NCI-H1092 treated with DMSO at 0.1 percent for 48 hours (cell line): ENCODE measurements around the gene IGHMBP2.

Experiments used
- DNase-seq: peaks from one replicate; lab custom pipeline; 2025; lab: John Stamatoyannopoulos, UW

IGHMBP2 gene

DNA sequence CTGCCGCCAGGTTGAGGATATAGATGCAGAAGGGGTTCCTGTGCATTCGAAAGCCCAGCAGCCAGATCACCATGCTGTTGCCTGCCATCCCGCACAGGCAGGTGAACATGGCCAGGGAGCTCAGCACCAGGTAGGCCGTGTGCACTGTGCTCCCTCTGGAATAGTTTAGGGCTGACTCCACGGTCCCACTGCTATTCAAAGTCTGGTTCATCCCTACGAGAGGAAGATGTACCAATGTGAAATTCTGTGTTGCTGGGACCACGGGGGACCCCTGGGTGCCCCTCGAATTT lies 77.0 kb downstream of the IGHMBP2 start, which contains the start of gene MRGPRD:
MRGPRD (minus strand) TSS at position 211 of the 290 bp plus-strand sequence; CDS start at position 211, 0 bp downstream.
- DNase-seq: no peak

DNA sequence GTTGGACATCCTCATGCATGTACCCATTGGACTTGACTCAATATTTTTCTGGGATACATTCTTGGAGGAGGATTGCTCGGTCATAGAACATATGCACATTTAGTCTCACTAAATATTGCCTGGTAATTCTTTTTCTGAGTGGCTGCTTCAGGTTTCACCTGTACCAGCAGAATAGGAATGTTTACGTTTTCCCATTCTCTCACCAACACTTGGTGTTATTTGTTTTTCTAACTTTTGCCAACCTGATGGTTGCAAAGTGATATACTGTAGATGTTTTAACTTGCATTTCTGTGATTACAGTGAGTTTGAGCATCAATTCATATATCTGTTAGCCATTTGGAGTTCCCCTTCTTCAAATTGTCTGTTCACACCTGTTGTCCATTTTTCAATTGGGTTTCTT lies 78.4 kb downstream of the IGHMBP2 start:
- DNase-seq: no peak

DNA sequence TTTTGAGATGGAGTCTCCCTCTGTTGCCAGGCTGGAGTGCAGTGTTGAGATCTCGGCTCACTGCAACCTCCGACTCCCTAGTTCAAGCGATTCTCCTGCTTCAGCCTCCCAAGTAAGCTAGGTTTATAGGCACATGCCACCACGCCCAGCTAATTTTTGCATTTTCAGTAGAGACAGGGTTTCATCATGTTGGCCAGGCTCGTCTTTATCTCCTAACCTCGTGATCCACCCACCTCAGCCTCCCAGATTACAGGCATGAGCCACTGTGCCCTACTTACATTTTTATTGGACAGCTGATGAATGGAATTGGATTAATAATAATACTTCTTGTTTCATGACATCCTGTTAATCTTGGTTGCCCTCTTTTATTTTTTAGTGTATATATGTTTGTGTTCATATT lies 80.1 kb downstream of the IGHMBP2 start:
- no peak for DNase-seq

DNA sequence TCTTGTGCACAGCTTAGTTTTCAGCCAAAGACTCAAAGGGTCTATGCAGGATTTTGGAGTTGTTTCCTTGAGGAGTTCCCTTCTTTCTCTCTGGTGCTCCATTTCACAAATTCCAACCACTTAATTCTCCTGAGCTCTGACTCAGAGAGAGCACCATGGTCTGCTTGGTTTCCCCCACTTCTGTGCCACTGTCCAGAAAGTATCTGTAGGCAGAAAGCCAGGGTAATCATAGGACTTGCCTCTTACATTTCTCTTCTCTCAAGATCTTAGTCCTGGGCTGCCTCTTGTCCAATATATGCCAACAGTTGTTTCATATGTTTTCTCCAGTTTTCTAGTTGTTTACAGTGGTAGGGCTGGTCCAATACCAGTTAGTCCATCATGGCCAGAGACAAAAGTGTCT lies 83.5 kb downstream of the IGHMBP2 start:
- no peak for DNase-seq

DNA sequence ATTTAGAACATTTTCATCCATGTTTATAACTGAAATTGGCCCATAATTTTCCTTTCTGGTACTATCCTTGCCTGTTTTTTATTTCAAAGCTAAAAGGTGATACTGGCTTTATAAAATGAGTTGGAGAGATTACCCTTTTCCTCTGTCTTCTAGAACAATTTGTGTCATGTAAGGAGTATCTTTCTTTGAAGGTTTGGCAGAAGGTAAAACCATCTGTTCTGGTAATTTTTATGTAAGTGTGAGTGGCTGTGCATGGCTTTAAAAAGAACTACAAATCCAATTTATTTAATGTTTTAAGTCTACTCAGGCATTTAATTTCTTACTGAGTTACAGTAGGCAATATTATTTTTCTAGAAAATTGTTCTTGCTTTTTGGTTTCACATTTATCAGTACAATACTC lies 84.8 kb downstream of the IGHMBP2 start:
- DNase-seq: no peak
